HuH-7 (cell line): ENCODE results near the gene CNIH4.
"Not testable (repeated sequence)": the region's sequence is repeated elsewhere in the genome, so short reads cannot be mapped to it uniquely, and the experiment has no call there.

ENCODE experiments used
- DNase-seq: peaks from one replicate; pipeline ENCODE4 v3.0.0; 2011; ENCODE audit warnings: low spot score

CNIH4 gene

GRCh38 chr1:224349716-224350115 is 7.0 kb upstream of the CNIH4 start:
- not testable (repeated sequence) for DNase-seq

- DNase-seq = not testable (repeated sequence)
Observed at GRCh38 chr1:224352436-224353085, 4.1 kb upstream of the CNIH4 start.

DNA sequence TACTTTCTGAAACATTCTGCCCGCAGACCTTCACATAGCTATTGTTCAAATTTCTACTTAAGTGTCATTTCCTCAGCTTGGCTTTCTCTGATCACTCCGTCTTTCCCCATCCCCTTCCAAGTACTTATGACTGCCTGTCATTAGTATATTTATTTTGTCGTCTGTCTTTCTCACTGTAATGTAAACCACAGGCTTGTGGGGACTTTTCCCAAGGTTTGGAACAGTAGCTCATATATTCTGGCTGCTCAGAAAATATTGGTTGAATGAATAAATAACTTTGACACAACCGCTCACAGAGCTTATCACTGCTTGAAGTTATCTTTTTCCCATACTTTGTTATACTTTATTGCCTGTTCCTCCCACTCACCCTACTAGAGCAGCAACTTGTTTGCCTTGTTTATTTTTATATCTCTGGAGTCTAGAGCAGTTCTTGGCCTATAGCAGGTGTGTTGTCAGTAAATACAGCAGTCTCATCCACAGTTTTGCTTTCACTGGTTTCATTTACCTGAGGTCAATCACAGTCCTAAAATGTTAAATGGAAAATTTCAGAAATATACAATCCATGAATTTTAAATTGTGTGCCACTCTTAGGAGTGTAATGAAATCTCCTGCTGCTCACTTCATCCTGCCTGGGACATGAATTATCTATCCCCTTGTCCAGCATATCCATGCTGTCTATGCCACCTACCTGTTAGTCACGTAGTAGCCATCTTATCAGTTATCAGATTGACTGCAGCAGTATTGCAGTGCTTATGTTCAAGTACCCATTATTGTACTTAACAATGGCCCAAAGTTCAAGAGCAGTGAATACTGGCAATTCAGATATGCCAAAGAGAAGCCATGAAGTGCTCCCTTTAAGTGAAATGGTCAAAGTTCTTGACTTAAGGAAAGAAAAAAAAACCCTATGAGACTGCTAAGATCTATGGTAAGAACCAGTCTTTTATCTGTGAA is 2.4 kb upstream of the CNIH4 start:
- DNase-seq = no peak

DNA sequence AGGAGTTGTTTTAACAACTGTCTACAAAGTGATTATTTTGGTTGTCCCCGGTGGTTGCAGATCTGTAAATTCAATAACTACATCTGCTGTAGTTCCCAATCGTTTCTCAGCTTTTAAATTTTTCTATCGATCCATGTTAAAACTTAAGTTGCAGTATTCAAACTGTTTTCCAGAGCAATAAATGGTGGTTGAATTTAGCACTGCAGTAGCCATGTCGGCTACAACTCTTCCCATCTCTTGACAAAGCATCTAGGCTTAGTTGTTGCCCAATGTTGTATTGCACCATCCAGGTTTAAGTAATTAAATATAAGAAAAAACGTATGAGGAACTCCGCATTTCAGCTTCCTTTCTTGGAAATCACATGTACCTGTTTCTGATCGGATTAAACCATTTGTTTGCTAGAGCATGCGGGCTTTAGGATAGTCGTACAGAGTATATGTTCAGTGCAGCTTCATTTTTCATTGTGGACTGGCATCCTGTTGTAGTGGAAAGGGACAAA is 996 bp downstream of the CNIH4 start:
- peak; percentile 77 for DNase-seq

DNA sequence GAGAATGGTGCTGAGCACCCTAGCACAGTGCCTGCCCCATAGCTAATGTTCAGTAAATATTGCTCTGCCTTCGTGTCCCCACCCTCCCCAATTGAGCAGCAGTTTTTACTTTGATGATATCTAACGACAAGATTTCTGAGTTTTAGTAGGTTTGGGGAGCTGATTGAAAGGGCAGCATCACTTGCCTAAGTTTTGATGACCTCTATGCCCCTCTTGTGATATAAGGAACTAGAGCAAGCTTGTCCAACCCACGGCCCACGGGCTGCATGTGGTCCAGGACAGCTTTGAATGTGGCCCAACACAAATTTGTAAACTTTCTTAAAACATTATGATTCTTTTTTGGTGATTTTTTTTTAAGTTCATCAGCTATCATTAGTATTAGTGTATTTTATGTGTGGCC is 1.6 kb downstream of the CNIH4 start:
- DNase-seq = no peak

DNA sequence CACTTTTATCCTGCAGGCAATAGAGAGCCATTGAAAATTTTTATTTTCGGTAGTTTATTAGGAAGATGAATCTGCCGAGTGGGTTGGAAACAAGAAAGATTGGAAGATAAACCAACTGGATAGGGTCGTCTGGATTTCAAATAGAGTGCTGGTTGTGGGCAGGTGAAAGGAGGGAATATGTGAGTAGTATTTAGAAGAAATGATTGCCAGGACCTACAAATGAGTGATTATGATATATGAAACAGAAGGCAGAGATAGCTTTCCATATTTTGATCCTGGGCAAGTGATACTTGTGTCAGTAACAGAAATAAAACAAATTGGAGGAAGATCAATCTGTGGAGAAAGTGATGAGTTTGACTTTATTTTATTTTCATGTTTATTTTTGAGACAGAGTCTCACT is 2.5 kb downstream of the CNIH4 start:
- no peak for DNase-seq

DNA sequence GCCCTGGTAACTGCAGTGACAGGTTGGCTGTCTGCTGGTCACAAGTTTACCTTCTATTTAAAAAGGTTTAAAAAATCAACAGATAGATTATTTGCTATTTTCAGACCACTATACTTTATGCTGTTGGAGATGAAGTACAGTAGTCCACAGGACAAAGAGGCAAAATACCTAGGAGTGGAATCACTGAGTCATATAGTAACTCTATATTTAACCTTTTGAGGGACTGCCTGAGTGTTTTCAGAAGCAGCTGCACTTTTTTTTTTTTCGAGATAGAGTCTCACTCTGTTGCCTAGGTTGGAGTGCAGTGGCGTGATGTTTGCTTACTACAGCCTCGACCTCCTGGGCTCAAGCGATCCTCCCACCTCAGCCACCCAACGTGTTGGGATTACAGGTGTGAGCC is 11.7 kb downstream of the CNIH4 start:
- DNase-seq = no peak

GRCh38 chr1:224373008-224373590 is 16.4 kb downstream of the CNIH4 start:
- no peak for DNase-seq

DNA sequence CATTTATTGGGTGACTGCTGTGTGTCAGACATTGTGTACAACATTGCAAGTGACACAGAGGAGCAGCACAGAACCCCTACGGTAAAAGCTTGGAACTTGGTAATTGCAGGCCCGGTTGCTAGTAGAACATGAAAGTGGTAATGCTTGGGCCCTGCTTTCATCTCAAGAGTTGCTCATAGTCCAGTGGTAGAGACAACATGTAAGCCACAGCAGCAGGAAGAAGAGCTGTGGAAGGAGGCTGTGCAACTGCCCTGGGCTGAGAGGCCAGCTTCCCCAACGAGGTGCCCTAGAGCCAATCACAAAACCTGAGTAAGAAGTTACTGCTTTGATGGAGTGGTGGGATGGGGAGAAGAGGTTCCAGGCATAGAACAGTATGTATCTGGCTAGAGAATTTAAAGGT is 18.4 kb downstream of the CNIH4 start:
- no peak for DNase-seq

DNA sequence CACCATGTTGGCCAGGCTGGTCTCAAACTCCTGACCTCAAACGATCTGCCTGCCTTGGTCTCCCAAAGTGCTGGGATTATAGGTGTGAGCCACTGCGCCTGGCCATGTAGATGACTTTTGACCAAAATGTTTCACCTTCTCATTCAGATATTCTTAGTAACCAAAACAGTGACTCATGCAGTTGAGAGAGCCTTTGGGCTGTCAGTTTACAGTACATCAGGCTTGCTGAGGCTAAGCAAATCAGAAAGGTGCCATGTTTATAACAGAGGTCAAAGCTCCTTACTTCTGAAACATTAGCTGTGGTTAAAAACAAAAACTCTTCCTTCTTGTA is 21.0 kb downstream of the CNIH4 start:
- DNase-seq = no peak

GRCh38 chr1:224378855-224379631 is 22.4 kb downstream of the CNIH4 start:
- no peak for DNase-seq

GRCh38 chr1:224380003-224380402 is 23.3 kb downstream of the CNIH4 start:
- DNase-seq = no peak

GRCh38 chr1:224381880-224382548 is 25.3 kb downstream of the CNIH4 start:
- no peak for DNase-seq

DNA sequence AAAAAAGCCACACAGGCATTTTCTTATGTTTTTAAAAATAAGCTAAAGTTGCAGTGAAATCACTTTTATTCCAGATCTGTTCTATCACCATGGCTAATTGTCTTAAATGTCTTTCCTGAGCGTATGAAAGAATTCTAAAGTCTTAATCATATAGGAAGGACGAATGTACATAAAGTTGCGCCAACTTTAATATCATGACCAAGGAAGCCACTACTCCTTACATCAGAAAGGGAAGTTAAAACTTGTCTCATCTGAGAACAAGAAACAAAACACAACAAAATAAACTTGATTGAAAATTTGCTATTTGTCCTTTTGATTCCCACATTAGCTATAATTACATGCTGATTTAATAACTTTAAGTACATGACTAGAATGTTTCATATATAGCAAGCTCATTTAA is 26.5 kb downstream of the CNIH4 start:
- no peak for DNase-seq

- DNase-seq = no peak
Observed at GRCh38 chr1:224387302-224387912, 30.7 kb downstream of the CNIH4 start.

GRCh38 chr1:224387943-224388342 is 31.3 kb downstream of the CNIH4 start:
- DNase-seq = no peak

- DNase-seq = no peak
Observed at GRCh38 chr1:224390517-224390916, 33.8 kb downstream of the CNIH4 start.

- no peak for DNase-seq
Observed at GRCh38 chr1:224392411-224393249, 36.0 kb downstream of the CNIH4 start.

- DNase-seq = no peak
Observed at GRCh38 chr1:224393294-224393693, 36.6 kb downstream of the CNIH4 start.

DNA sequence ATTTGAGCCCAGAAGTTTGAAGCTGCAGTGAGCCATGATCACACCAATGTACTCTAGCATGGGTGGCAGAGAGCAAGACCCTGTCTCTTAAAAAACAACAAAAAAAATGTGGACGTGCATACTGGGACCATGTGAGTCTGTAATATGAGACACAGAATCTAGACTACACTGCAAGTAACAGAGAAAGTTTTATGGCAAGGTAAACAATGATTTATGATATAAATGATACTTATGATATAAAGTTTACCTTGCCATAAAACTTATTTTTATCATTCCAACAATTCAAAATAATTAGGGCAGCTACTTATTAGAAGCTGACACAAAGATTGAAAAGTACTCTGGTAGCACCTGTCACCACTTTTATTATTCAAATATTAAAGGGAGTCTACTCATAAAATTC is 43.2 kb downstream of the CNIH4 start:
- DNase-seq = no peak
